Cortex of kidney (tissue), 1 donor: ENCODE measurements around the gene ADARB2.
"Not testable (repeated sequence)": the region's sequence is repeated elsewhere in the genome, so short reads cannot be mapped to it uniquely, and the experiment has no call there.

Experiments
- DNase-seq: peaks from one replicate; lab custom pipeline; 2025; lab: John Stamatoyannopoulos, UW

Gene ADARB2

GRCh38 chr10:1642600-1643160 lies 94.6 kb downstream of the ADARB2 start:
- DNase-seq: no peak

DNA sequence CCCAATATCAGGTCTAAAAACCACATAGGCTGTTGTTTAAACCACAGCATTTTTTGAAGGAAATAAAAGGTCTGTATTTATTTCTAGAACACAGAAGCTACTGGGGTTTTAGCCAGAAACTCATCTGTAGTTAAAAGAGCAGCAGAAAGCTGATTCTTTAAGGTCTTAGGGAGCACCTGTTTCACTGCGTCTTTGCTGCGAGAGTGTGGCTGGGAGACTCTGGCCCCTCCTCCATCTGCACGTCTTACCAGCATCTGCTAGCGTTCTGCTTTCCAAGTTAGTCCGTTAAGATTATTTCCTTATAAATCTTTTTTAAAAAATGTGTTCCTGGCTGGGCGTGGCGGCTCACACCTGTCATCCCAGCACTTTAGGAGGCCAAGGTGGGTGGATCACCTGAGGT lies 95.9 kb downstream of the ADARB2 start:
- no peak for DNase-seq

GRCh38 chr10:1638889-1639419 lies 98.4 kb downstream of the ADARB2 start:
- no peak for DNase-seq

- no peak for DNase-seq
Observed at GRCh38 chr10:1635340-1635739, 102.0 kb downstream of the ADARB2 start.

- no peak for DNase-seq
Observed at GRCh38 chr10:1634239-1634638, 103.1 kb downstream of the ADARB2 start.

DNA sequence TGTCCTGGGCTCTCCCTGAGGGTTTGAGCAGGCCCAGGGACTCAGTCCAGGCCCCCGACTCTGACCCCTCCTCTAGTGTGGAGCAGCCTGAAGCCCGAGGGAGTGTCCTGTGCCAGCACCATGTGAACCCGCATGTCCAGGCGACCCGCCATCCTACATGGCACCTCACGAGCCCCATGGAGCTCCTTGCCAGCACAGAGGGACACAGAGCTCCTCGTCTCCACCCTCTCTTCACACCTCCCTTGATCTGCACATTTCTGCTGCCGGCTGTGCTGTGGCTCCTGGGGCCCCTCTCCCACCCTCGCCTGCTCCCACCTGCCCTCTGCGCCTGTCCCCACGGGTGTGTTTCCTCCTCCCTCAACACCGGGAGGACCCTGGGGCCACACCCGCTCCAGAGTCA lies 103.5 kb downstream of the ADARB2 start:
- DNase-seq: no peak

GRCh38 chr10:1632596-1632995 lies 104.7 kb downstream of the ADARB2 start:
- no peak for DNase-seq

DNA sequence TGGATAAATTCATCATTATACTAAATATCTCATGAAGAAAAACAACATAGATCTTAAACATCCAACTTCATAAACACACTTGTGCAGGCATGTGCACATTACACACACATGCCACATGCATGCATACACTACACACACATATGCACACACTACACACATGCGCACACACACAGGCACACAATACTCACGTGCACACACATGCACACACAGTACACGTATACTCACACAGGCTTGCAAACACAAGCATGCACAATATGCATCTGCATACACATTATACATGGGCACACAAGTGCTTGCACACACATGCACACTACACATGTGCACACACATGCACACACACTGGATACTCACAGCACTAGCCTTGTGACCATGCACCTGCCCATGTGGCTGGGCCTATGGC lies 105.2 kb downstream of the ADARB2 start:
- no peak for DNase-seq

GRCh38 chr10:1631282-1631681 lies 106.0 kb downstream of the ADARB2 start:
- DNase-seq: no peak

- no peak for DNase-seq
Observed at GRCh38 chr10:1630304-1630703, 107.0 kb downstream of the ADARB2 start.

GRCh38 chr10:1629326-1630198 lies 107.8 kb downstream of the ADARB2 start:
- DNase-seq: no peak

DNA sequence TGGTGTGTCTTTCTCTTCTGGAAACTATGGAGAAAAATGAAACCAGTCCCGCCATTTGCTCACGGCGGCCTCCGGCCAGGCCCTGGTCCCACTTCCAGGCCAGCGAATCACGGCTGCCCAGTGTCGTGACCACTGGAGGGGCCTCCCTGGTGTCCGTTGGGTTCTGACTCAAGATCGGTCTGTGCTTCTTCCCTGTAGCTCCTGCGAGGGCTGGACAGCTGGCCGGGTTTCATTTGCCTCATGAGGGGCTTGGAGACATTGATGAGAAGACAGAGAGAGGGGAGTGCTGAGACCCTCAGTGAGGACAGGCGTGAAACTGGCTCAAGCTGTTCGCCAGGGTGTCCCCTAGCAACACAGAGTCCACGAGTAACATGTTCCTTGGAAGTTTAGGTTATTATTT lies 108.6 kb downstream of the ADARB2 start:
- DNase-seq: no peak

DNA sequence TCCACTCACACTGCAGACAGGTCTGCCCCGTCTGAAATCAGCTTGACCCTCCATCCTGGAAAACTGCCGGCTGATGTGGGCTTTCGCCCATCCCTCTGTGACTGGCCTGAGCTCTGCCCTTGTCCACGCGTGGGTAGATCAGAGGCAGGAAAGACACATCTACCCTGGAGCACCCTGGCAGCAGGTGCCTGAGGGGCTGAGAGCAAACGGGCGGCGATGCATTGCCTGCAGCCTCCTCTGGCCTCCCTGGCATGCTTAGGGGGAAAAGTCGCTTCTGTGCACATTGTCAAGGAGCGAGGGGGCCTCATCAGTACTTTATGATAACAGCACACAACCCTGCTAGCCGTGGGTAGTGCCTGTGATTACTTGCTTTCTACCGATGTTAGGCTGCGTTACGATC lies 109.4 kb downstream of the ADARB2 start:
- DNase-seq: no peak

GRCh38 chr10:1626835-1627234 lies 110.5 kb downstream of the ADARB2 start:
- DNase-seq: no peak

DNA sequence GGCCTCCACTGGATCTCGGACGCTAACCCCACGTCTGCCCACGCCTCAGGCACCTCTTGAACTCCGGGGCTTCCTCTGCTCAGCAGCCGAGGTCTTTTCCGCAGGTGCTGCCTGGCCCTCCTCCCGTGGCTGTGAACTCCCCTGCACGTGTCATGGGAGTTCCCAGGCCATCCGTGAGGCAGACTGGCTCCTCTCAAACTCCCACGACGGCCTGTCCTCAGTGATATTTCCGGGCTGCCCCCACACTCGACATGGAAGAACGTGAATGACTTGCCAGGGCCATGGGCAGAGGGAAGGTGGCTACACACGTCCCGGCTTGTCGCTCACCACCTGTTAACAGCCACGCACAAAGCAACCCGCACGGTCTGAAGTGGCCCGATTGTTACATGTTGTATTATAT lies 110.9 kb downstream of the ADARB2 start:
- no peak for DNase-seq

- no peak for DNase-seq
Observed at GRCh38 chr10:1625731-1626130, 111.6 kb downstream of the ADARB2 start.

DNA sequence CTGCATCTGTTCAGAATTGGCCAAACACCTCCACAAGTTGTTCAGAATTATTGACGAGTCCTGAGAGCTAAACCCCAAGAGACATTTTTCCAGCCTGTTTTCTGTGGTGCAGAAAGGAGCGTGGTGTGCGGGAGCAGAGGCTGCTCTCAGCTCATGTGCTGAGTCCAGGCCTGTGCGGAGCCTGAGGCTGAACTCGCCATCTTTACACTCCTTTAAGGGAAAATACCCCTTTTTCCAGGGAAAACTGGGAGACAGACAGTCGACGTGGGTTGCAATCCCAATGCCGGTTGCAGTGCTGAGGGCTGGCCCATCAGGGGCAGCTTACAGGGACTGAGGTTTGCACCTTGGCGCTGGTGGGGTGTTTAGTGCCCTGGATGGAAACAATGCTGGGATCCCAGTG lies 112.2 kb downstream of the ADARB2 start:
- no peak for DNase-seq

DNA sequence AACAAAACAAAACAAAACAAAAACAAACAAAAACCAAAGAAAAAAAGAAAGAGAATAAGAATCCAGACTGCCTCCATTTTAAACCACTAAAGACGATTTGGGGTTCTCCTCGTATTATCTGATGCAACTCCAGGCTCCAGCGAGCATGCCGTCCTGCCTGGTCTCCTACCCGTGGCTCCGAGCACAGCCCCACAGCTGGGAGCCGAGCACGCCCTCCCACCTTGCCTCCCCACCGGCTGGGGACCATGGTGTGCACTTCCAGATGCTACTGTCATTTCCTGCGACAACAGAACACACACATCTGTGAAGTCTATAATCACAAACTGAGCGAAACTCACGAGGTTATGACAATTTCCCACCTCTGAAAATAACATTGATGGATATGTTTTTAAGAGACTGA lies 113.1 kb downstream of the ADARB2 start:
- no peak for DNase-seq

DNA sequence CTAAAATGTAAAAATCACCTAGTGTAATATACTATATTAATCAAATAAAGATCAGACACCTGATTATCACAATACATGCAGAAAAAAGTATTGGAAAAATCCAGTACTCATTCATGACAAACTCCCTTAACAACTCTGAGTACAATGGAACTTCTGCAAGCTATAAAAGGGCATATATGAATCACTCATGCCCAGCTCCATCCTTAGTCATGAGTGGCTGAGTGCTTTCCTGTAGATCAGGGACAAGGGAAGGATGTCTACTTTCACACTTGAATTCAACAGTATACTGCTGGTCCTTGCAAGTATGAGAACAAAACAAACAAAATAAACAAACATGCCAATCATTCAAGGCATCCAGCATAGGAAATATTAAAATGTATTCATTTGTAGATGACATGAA lies 116.5 kb downstream of the ADARB2 start:
- DNase-seq: no peak

DNA sequence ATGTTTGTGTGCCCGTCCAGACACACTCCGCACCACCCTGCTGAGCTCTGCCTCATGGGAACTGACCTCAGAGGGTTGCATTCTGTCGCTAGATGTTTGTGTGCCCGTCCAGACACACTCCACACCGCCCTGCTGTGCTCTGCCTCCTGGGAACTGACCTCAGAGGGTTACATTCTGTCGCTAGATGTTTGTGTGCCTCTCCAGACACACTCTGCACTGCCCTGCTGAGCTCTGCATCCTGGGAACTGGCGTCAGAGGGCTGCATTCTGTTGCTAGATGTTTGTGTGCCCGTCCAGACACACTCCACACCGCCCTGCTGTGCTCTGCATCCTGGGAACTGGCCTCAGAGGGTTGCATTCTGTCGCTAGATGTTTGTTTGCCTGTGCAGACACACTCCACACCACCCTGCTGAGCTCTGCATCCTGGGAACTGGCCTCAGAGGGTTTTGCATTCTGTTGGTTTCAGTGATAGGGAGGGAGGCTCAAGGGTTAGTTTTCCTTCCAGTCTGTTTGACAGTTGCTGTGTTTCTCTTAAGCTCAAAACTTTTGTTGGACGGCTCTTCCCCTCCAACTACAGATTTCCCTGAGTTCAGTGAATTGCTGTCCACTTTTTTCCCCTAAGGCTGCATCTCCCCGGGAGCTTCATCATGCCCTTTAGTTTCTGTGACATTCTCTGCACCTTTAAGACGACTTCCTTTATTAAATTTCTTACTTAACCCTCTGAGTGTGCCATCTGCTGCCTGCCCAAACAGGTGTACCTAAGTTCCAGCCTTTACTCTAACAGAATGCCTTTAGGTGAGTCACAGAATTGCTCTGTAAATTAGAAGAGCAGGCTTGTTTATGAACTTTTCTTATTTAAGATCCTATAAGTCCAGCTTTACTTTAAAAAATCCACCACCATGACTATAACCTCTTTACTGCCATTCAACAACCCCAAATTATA lies 119.7 kb downstream of the ADARB2 start:
- not testable (repeated sequence) for DNase-seq

DNA sequence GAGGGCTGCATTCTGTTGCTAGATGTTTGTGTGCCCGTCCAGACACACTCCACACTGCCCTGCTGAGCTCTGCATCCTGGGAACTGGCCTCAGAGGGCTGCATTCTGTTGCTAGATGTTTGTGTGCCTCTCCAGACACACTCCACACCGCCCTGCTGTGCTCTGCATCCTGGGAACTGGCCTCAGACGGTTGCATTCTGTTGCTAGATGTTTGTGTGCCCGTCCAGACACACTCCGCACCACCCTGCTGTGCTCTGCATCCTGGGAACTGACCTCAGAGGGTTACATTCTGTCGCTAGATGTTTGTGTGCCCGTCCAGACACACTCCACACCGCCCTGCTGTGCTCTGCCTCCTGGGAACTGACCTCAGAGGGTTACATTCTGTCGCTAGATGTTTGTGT lies 120.6 kb downstream of the ADARB2 start:
- DNase-seq: not testable (repeated sequence)

DNA sequence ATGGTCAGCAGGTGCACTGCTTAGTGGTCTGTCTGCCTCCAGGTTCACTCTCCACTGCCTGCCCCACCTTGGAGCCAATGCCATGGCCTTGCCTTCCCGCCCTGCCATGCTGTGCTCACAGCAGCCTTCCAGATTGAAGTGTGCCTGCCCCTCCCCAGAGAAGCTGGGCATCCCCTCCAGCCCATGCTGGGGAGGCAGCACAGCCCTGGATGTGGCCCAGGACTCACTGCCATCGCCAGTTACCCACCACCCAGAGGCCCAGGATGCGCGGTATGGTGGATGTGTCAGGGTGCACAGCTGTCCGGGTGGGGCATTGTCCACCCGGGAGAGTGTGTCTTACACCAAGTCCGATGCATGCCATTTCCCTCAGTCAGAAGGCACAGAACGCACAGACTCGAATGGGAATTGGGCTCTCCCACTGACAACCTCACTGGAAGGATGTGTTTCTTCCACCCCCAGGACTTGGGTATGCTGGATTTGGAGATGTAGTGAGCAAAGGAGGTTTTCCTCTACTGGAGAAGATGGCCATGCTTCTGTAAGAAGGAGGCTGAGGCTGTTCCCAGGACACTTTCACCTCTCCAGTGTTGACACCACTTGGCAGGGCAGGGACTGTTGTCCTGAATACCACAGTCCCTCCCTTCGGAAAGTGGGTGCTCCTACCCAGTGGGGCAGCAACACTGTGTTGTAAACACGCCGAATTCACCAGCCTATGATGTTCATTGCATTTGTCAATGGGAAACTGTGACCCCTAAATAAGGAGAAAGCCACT lies 122.0 kb downstream of the ADARB2 start:
- no peak for DNase-seq
